Keratinocyte (primary cell): Measurements from ENCODE around the gene SNRNP27.

ENCODE experiments used
- CTCF ChIP-seq, 3 experiments: IDR thresholded peaks in 1 of 3; conservative IDR thresholded peaks in 1 of 3; optimal IDR thresholded peaks in 1 of 3; 2 replicates in 2 of 3; 3 replicates in 1 of 3; pipeline versions ENCODE3 to v1.5.1; 2011; ENCODE audit warnings: low read length in 3 of 3, mild to moderate bottlenecking in 3 of 3, moderate library complexity in 2 of 3, control low read depth in 1 of 3, inconsistent platforms in 1 of 3; ENCODE audit not compliant: insufficient read depth in 2 of 3; ENCODE audit errors: extremely low read depth in 1 of 3
- EZH2 ChIP-seq: IDR thresholded peaks from one replicate; pipeline ENCODE4 v1.6.1; 2012; ENCODE audit warnings: inconsistent platforms, mild to moderate bottlenecking, low read length, moderate library complexity

GRCh38 chr2:69932596-69932922 is 38.8 kb downstream of the SNRNP27 start:
- TF ChIP-seq CTCF (optimal IDR thresholded peaks at IDR 0.05 in 1 of 3, IDR thresholded peaks at IDR 0.05 in 1 of 3, conservative IDR thresholded peaks at IDR 0.05 in 1 of 3; ENCODE audit: extremely low read depth in 1 of 3, insufficient read depth in 2 of 3, low read length in 3 of 3) (no peak), EZH2 (no peak)
